NB4 (cell line): ENCODE results near the gene TLX2.

Experiments used
- CTCF ChIP-seq: IDR thresholded peaks from one replicate; pipeline ENCODE4 v1.5.1; 2012; ENCODE audit warnings: low read depth, low read length
- MYC ChIP-seq: IDR thresholded peaks from 2 replicates; pipeline ENCODE4 v1.6.1; 2011; ENCODE audit warnings: low read depth, low read length
- POLR2A ChIP-seq: IDR thresholded peaks from 2 replicates; pipeline ENCODE4 v1.6.1; 2011; ENCODE audit warnings: mild to moderate bottlenecking; ENCODE audit not compliant: insufficient read length; ENCODE audit errors: extremely low read depth

GRCh38 chr2:74493546-74493945, 20.7 kb upstream of the TLX2 start:
- TF ChIP-seq CTCF (no peak), POLR2A (no peak), MYC (no peak)
